Activated CD8-positive, alpha-beta T cell treated with anti-CD3 and anti-CD28 coated beads for 36 hours (primary cell): Measurements from ENCODE around the gene STAMBPL1. TPM values are rescaled to one million over a fixed set of nuclear protein-coding genes. Genes with fewer than 3 reads are reported as not detected.
A peak's percentile ranks its signal among the peaks of the same experiment; 100 is the strongest.
"Not testable (repeated sequence)": the region's sequence is repeated elsewhere in the genome, so short reads cannot be mapped to it uniquely, and the experiment has no call there.

ENCODE experiments used
- ATAC-seq: fragments of 200-7000 bp; cut with Tn5 transposase; one replicate; pipeline ENCODE4 v1.10.0; 2021; ENCODE audit warnings: mild to moderate bottlenecking, moderate library complexity
- CTCF ChIA-PET: fragments of 350-600 bp; sonication (Branson Sonifier 250); formaldehyde crosslinking; loops from one replicate; lab custom pipeline; 2021; ENCODE audit warnings: antibody characterized with exemption; lab: Charles Lee
- POLR2A ChIA-PET: fragments of 350-600 bp; sonication (Branson Sonifier 250); formaldehyde crosslinking; loops from one replicate; lab custom pipeline; 2021; ENCODE audit warnings: antibody characterized with exemption; lab: Charles Lee
- DNase-seq: peaks from one replicate; pipeline ENCODE4 v3.0.0-alpha.2; 2020
- H3K27ac Mint-ChIP-seq: one replicate; pipeline ENCODE4 v1.8.0; 2021; ENCODE audit warnings: mild to moderate bottlenecking, mixed read lengths
- H3K27me3 Mint-ChIP-seq: one replicate; pipeline ENCODE4 v1.8.0; 2021; ENCODE audit warnings: mixed read lengths
- H3K36me3 Mint-ChIP-seq: one replicate; pipeline ENCODE4 v1.8.0; 2021; ENCODE audit warnings: low read depth, mixed read lengths
- H3K4me1 Mint-ChIP-seq: one replicate; pipeline ENCODE4 v1.8.0; 2021; ENCODE audit warnings: low read depth, mixed read lengths
- H3K4me3 Mint-ChIP-seq: one replicate; pipeline ENCODE4 v1.8.0; 2021; ENCODE audit warnings: mild to moderate bottlenecking, moderate library complexity, mixed read lengths
- H3K9me3 Mint-ChIP-seq: one replicate; pipeline ENCODE4 v1.8.0; 2021; ENCODE audit warnings: mixed read lengths
- intact Hi-C: fragments of 100-400 bp; cut with micrococcal nuclease; formaldehyde crosslinking; loops from one replicate; pipeline ENCODE4 v1.10.0; 2022
- total RNA-seq, 2 experiments: library from RNA; stranded (reverse); gene quantifications; one replicate each; pipeline ENCODE4 v1.2.3, GENCODE V29; 2021
- TF ChIP-seq, protein P1 (sequence below): fragments of 200-600 bp; IDR thresholded peaks from one replicate; pipeline ENCODE4 v1.8.0; 2022; ENCODE audit warnings: antibody characterized with exemption, mild to moderate bottlenecking

The STAMBPL1 gene
- total RNA-seq, 2 experiments from 2014 or later = 71.1 to 76.5 TPM

GRCh38 chr10:88928254-88928653 is 48.2 kb downstream of the STAMBPL1 start:
- Mint-ChIP-seq H3K9me3 (no peaks in the 10 kb centered on the region), H3K27me3 (no peaks in the 10 kb centered on the region), H3K36me3 (peaks cover 42% of the 10 kb centered on the region), H3K4me1 (peaks cover 13% of the 10 kb centered on the region), H3K4me3 (no peak overlapping the region), H3K27ac (no peak overlapping the region)
- DNase-seq = no peak
- TF ChIP-seq, protein P1, sequence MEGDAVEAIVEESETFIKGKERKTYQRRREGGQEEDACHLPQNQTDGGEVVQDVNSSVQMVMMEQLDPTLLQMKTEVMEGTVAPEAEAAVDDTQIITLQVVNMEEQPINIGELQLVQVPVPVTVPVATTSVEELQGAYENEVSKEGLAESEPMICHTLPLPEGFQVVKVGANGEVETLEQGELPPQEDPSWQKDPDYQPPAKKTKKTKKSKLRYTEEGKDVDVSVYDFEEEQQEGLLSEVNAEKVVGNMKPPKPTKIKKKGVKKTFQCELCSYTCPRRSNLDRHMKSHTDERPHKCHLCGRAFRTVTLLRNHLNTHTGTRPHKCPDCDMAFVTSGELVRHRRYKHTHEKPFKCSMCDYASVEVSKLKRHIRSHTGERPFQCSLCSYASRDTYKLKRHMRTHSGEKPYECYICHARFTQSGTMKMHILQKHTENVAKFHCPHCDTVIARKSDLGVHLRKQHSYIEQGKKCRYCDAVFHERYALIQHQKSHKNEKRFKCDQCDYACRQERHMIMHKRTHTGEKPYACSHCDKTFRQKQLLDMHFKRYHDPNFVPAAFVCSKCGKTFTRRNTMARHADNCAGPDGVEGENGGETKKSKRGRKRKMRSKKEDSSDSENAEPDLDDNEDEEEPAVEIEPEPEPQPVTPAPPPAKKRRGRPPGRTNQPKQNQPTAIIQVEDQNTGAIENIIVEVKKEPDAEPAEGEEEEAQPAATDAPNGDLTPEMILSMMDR = no peak
- ChIA-PET CTCF (interaction anchor here (0.6 to 12.5 kb wide), 2 partner anchors 84 to 92 kb away, joined by 3 to 432 read pairs; no protein-coding TSS in a partner anchor), POLR2A (interaction anchor here (0.6 kb wide), 1 partner anchor 96 kb away, joined by 3 read pairs; no protein-coding TSS in a partner anchor)
- ATAC-seq = no peak
- intact Hi-C loops = no loop called here

DNA sequence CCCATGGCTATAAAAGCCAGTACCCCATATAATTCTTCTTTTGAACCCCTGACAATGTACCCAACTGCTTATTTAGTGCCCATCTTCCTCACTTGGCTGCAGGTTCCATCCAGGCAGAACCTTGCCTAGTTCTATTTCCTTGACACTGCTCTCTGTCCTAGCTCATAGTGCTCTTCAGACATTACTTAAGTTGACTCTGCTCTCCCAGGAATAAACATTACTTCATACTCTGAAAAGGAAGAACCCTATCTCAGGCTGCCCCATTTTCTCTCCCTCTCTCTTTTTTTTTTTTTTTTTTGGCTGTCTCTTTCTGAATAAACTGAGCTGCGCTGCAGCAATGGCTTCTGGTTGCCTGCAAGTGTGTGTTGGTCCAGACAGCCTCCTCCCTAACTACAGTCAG is 51.5 kb downstream of the STAMBPL1 start:
- intact Hi-C loops = loop anchor here (10.0 kb wide), 1 partner anchor 53 kb away; no protein-coding TSS in a partner anchor
- ChIA-PET CTCF (interaction anchor here (1.0 to 12.5 kb wide), 19 partner anchors 11 to 294 kb away, joined by 3 to 432 read pairs (median 5); partner anchors contain the start of gene ANKRD22), POLR2A (interaction anchor here (1.0 kb wide), 1 partner anchor 51 kb away, joined by 3 read pairs; no protein-coding TSS in a partner anchor)
- H3K27ac Mint-ChIP-seq = peak overlapping the region; percentile 32
- no peak for DNase-seq
- H3K4me1 Mint-ChIP-seq = peaks cover 23% of the 10 kb centered on the region
- peaks cover 20% of the 10 kb centered on the region for H3K36me3 Mint-ChIP-seq
- ATAC-seq = no peak
- TF ChIP-seq, protein P1 = no peak
- no peak overlapping the region for H3K4me3 Mint-ChIP-seq
- no peaks in the 10 kb centered on the region for H3K27me3 Mint-ChIP-seq
- H3K9me3 Mint-ChIP-seq = no peaks in the 10 kb centered on the region

GRCh38 chr10:88932029-88932428 is 52.0 kb downstream of the STAMBPL1 start:
- not testable (repeated sequence) for H3K27ac Mint-ChIP-seq, DNase-seq, H3K4me3 Mint-ChIP-seq, ATAC-seq, H3K27me3 Mint-ChIP-seq, H3K9me3 Mint-ChIP-seq
- ChIA-PET CTCF (interaction anchor here (0.7 to 12.5 kb wide), 54 partner anchors 8 to 367 kb away, joined by 3 to 432 read pairs (median 6); partner anchors contain the start of genes ANKRD22, CH25H and FAS), POLR2A (interaction anchor here (1.0 to 1.7 kb wide), 5 partner anchors 51 to 101 kb away, joined by 3 to 5 read pairs (median 4); no protein-coding TSS in a partner anchor)
- peaks cover 25% of the 10 kb centered on the region for H3K4me1 Mint-ChIP-seq
- intact Hi-C loops = loop anchor here (1.0 to 10.0 kb wide), 2 partner anchors 53 to 97 kb away; no protein-coding TSS in a partner anchor
- H3K36me3 Mint-ChIP-seq = peaks cover 17% of the 10 kb centered on the region

GRCh38 chr10:88932539-88933256 is 52.7 kb downstream of the STAMBPL1 start:
- intact Hi-C loops = loop anchor here (1.0 to 10.0 kb wide), 2 partner anchors 52 to 97 kb away; no protein-coding TSS in a partner anchor
- Mint-ChIP-seq H3K9me3 (no peaks in the 10 kb centered on the region), H3K27ac (peak overlapping the region; percentile 38)

GRCh38 chr10:88933564-88933963 is 53.5 kb downstream of the STAMBPL1 start:
- no peak overlapping the region for H3K27ac Mint-ChIP-seq
- TF ChIP-seq, protein P1 = no peak

More at GRCh38 chr10:88932539-88933256, 52.7 kb downstream of the STAMBPL1 start:
- ChIA-PET CTCF (interaction anchor here (0.6 to 12.5 kb wide), 73 partner anchors 8 to 399 kb away, joined by 3 to 432 read pairs (median 5); partner anchors contain the start of genes ANKRD22, CH25H and FAS), POLR2A (interaction anchor here (1.0 to 1.7 kb wide), 7 partner anchors 61 to 107 kb away, joined by 4 to 5 read pairs (median 4); no protein-coding TSS in a partner anchor)
- H3K27me3 Mint-ChIP-seq = no peaks in the 10 kb centered on the region
- ATAC-seq = peak; percentile 86
- peak; percentile 57 for DNase-seq
- H3K4me3 Mint-ChIP-seq = no peak overlapping the region
- TF ChIP-seq, protein P1 = peak; percentile 74
- H3K4me1 Mint-ChIP-seq = peaks cover 25% of the 10 kb centered on the region
- H3K36me3 Mint-ChIP-seq = peaks cover 10% of the 10 kb centered on the region

More at GRCh38 chr10:88933564-88933963, 53.5 kb downstream of the STAMBPL1 start:
- no peaks in the 10 kb centered on the region for H3K9me3 Mint-ChIP-seq
- DNase-seq (no peak), ATAC-seq (no peak)
- peaks cover 25% of the 10 kb centered on the region for H3K4me1 Mint-ChIP-seq
- intact Hi-C loops = loop anchor here (10.0 kb wide), 1 partner anchor 51 kb away; no protein-coding TSS in a partner anchor
- H3K4me3 Mint-ChIP-seq = no peak overlapping the region
- H3K27me3 Mint-ChIP-seq = no peaks in the 10 kb centered on the region
- CTCF ChIA-PET = interaction anchor here (0.9 to 12.5 kb wide), 68 partner anchors 9 to 399 kb away, joined by 3 to 432 read pairs (median 6); partner anchors contain the start of genes CH25H, FAS and STAMBPL1
- H3K36me3 Mint-ChIP-seq = peaks cover 4% of the 10 kb centered on the region
- POLR2A ChIA-PET = interaction anchor here (1.0 to 1.7 kb wide), 7 partner anchors 60 to 108 kb away, joined by 3 to 5 read pairs (median 4); no protein-coding TSS in a partner anchor
